Astrocyte (in vitro differentiated cells and primary cell): ENCODE data around the gene CDR2L. TPM values are rescaled to one million over a fixed set of nuclear protein-coding genes. Genes with fewer than 3 reads are reported as not detected.

Experiments
- DNase-seq: peaks from one replicate; pipeline ENCODE4 v3.0.0-alpha.2; 2010; ENCODE audit warnings: low read depth
- FAIRE-seq: peaks from 2 replicates; lab custom pipeline; 2011; peaks lifted over from hg19 to GRCh38; lab: Jason Lieb, UNC
- H2AFZ ChIP-seq: 2 replicates; pipeline ENCODE4 v1.6.0; 2012; ENCODE audit warnings: low read depth, low read length, inconsistent platforms
- H3K27ac ChIP-seq: 2 replicates; pipeline ENCODE4 v1.5.1; 2011; ENCODE audit warnings: low read depth, low read length, inconsistent platforms
- H3K27me3 ChIP-seq: 2 replicates; pipeline ENCODE4 v1.6.0; 2011; ENCODE audit warnings: low read length, inconsistent platforms; ENCODE audit not compliant: insufficient read depth
- H3K36me3 ChIP-seq: 2 replicates; pipeline ENCODE4 v1.5.1; 2011; ENCODE audit warnings: low read length, inconsistent platforms; ENCODE audit not compliant: insufficient read depth
- H3K4me1 ChIP-seq: 2 replicates; pipeline ENCODE4 v1.5.1; 2011; ENCODE audit warnings: low read length, inconsistent platforms; ENCODE audit not compliant: insufficient read depth
- H3K4me2 ChIP-seq: 2 replicates; pipeline ENCODE4 v1.6.0; 2012; ENCODE audit warnings: low read length, inconsistent platforms
- H3K4me3 ChIP-seq: 2 replicates; pipeline ENCODE4 v1.5.1; 2011; ENCODE audit warnings: low read depth, mild to moderate bottlenecking, low read length, inconsistent platforms; ENCODE audit not compliant: insufficient read depth
- H3K79me2 ChIP-seq: 2 replicates; pipeline ENCODE4 v1.6.0; 2012; ENCODE audit warnings: mild to moderate bottlenecking, low read length, inconsistent platforms; ENCODE audit not compliant: insufficient read depth
- H3K9ac ChIP-seq: 2 replicates; pipeline ENCODE4 v1.6.0; 2012; ENCODE audit warnings: mild to moderate bottlenecking, low read length, inconsistent platforms
- H3K9me3 ChIP-seq: 2 replicates; pipeline ENCODE4 v1.5.1; 2012; ENCODE audit warnings: low read depth, mild to moderate bottlenecking, low read length, inconsistent platforms; ENCODE audit not compliant: insufficient read depth
- H4K20me1 ChIP-seq: 2 replicates; pipeline ENCODE4 v1.6.0; 2012; ENCODE audit warnings: low read length, inconsistent platforms; ENCODE audit not compliant: insufficient read depth
- H3K27ac Mint-ChIP-seq: one replicate; pipeline ENCODE4 v1.8.0; 2021; ENCODE audit warnings: mild to moderate bottlenecking, mixed read lengths; ENCODE audit not compliant: unreplicated experiment
- H3K27me3 Mint-ChIP-seq: one replicate; pipeline ENCODE4 v1.8.0; 2021; ENCODE audit warnings: low read depth, mixed read lengths; ENCODE audit not compliant: unreplicated experiment
- H3K36me3 Mint-ChIP-seq: one replicate; pipeline ENCODE4 v1.8.0; 2021; ENCODE audit warnings: low read depth, mixed read lengths; ENCODE audit not compliant: unreplicated experiment
- H3K4me1 Mint-ChIP-seq: one replicate; pipeline ENCODE4 v1.8.0; 2021; ENCODE audit warnings: low read depth, mixed read lengths; ENCODE audit not compliant: unreplicated experiment
- H3K4me3 Mint-ChIP-seq: one replicate; pipeline ENCODE4 v1.8.0; 2021; ENCODE audit warnings: mild to moderate bottlenecking, moderate library complexity, mixed read lengths; ENCODE audit not compliant: unreplicated experiment
- H3K9me3 Mint-ChIP-seq: one replicate; pipeline ENCODE4 v1.8.0; 2021; ENCODE audit warnings: mild to moderate bottlenecking, mixed read lengths; ENCODE audit not compliant: unreplicated experiment
- CTCF ChIP-seq: IDR thresholded peaks from 2 replicates; pipeline ENCODE4 v1.5.1; 2011; ENCODE audit warnings: low read depth, mild to moderate bottlenecking, inconsistent platforms, low read length, moderate library complexity; ENCODE audit not compliant: insufficient read depth
- EZH2 ChIP-seq: IDR thresholded peaks from 2 replicates; pipeline ENCODE4 v1.6.1; 2012; ENCODE audit warnings: mild to moderate bottlenecking, low read length, inconsistent platforms; ENCODE audit not compliant: insufficient read depth
- total RNA-seq: library from RNA; stranded (reverse); gene quantifications from 2 replicates; pipeline ENCODE4 v1.2.1, GENCODE V29; 2021

The CDR2L gene
- total RNA-seq, 1 donor from 2014 or later, result 59.1 TPM

- no peaks in the 10 kb centered on the region for H3K27me3 ChIP-seq
- TF ChIP-seq CTCF (peak; percentile 70), EZH2 (no peak)
- H3K79me2 ChIP-seq, result no peaks in the 10 kb centered on the region
- H3K27ac ChIP-seq, result no peak overlapping the region
- H3K9me3 ChIP-seq, result no peaks in the 10 kb centered on the region
- peak; percentile 47 for DNase-seq
- no peaks in the 10 kb centered on the region for H4K20me1 ChIP-seq
- H3K9ac ChIP-seq, result no peak overlapping the region
- no peak overlapping the region for H2AFZ ChIP-seq
- H3K4me3 ChIP-seq, result no peak overlapping the region
- no peaks in the 10 kb centered on the region for H3K36me3 ChIP-seq
- H3K4me1 ChIP-seq, result peaks cover 5% of the 10 kb centered on the region
- H3K4me2 ChIP-seq, result no peak overlapping the region
- no peak for FAIRE-seq
- peaks cover 3% of the 10 kb centered on the region for H3K4me1 Mint-ChIP-seq
- H3K9me3 Mint-ChIP-seq, result no peaks in the 10 kb centered on the region
- H3K27me3 Mint-ChIP-seq, result peaks cover 20% of the 10 kb centered on the region
- no peak overlapping the region for H3K4me3 Mint-ChIP-seq
- H3K27ac Mint-ChIP-seq, result peak overlapping the region; percentile 34
- H3K36me3 Mint-ChIP-seq, result peaks cover 2% of the 10 kb centered on the region
Observed at GRCh38 chr17:74961657-74962350, 25.6 kb upstream of the CDR2L start.

GRCh38 chr17:74962622-74963394 is 24.6 kb upstream of the CDR2L start:
- H3K9ac ChIP-seq, result no peak overlapping the region
- Mint-ChIP-seq H3K36me3 (peaks cover 2% of the 10 kb centered on the region), H3K27me3 (peaks cover 18% of the 10 kb centered on the region), H3K27ac (no peak overlapping the region), H3K4me1 (peaks cover 3% of the 10 kb centered on the region), H3K9me3 (no peaks in the 10 kb centered on the region), H3K4me3 (no peak overlapping the region)
- H3K4me3 ChIP-seq, result no peak overlapping the region
- no peaks in the 10 kb centered on the region for H3K9me3 ChIP-seq
- no peaks in the 10 kb centered on the region for H3K36me3 ChIP-seq
- H3K79me2 ChIP-seq, result no peaks in the 10 kb centered on the region
- H3K27me3 ChIP-seq, result no peaks in the 10 kb centered on the region
- peaks cover 5% of the 10 kb centered on the region for H3K4me1 ChIP-seq
- DNase-seq, result no peak
- FAIRE-seq, result no peak
- no peak overlapping the region for H3K4me2 ChIP-seq
- no peaks in the 10 kb centered on the region for H4K20me1 ChIP-seq
- no peak overlapping the region for H3K27ac ChIP-seq
- TF ChIP-seq CTCF, result no peak
- TF ChIP-seq EZH2, result no peak
- H2AFZ ChIP-seq, result no peak overlapping the region
